Uterine smooth muscle cell (primary cell): Measurements from ENCODE around the gene ZNG1F. TPM values are rescaled to one million over a fixed set of nuclear protein-coding genes. Genes with fewer than 3 reads are reported as not detected.

ENCODE experiments used
- total RNA-seq: library from RNA; depleted of rRNA; stranded (reverse); fragments of >200 nt; gene quantifications from 2 replicates; pipeline ENCODE4 v1.2.3, GENCODE V29; 2014

Gene ZNG1F
- total RNA-seq: 4.6 and 9.1 TPM in 2 replicates

DNA sequence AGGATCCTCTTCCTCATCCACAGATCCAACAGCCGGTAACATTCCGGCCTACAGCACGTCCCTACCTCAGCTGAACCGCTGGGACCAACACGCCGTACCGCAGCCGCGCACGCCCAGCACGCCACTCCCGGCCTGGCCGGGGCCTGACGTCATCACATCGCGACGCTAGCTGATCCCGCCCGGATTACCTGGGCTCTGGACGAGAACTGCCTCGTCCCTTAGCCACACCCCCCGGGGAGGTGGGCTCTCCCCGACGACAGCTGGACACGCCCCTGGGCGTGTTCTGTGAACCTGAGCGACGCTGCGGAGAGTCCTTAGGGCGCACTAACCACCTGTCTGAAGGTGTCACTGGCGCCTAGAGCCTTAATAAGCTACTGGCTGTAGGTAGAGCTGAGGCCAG, at the start of gene ZNG1F:
Gene ZNG1F, minus strand, starts transcription at position 101 of the 400 bp plus-strand sequence. Its CDS starts 59 bp downstream, at position 42.

DNA sequence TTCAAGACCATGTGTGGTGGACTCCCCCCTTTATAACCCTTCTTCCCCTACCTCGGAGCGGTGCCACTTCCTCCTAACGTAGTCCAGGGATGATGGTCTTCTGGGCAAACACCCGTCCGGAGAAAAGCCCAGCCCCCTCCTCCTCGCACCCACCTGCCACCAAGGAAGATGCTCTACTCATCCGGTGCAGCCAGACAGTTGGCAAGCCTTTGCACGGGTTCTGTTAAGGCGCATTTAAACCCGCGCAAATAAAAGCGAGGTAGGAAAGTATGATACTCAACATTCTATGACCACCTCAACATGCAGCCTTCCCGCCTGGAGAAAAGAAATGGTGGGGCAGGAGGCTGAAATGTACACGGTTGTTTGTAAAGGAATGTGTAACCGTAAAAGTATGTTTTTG, 60.5 kb downstream of the ZNG1F start, which contains the start of gene FOXD4L6:
Gene FOXD4L6, minus strand, starts transcription at position 101 of the 400 bp plus-strand sequence. CDS start 298 bp downstream, outside the sequence.

Other genes starting within 250 kb of the ZNG1F start
- gene FOXD4L6, start 60.6 kb downstream of the ZNG1F start, total RNA-seq: 0.11 and 0.12 TPM in 2 replicates